Ramos (cell line): Measurements from ENCODE around the gene CTDSP1.

Experiments
- in situ Hi-C: fragments of 300-500 bp; cut with MboI; formaldehyde crosslinking; loops from one replicate; pipeline ENCODE4 v1.14.3; 2022; ENCODE audit warnings: low sequenced_read_pairs; ENCODE audit not compliant: unreplicated experiment

CTDSP1 gene

DNA sequence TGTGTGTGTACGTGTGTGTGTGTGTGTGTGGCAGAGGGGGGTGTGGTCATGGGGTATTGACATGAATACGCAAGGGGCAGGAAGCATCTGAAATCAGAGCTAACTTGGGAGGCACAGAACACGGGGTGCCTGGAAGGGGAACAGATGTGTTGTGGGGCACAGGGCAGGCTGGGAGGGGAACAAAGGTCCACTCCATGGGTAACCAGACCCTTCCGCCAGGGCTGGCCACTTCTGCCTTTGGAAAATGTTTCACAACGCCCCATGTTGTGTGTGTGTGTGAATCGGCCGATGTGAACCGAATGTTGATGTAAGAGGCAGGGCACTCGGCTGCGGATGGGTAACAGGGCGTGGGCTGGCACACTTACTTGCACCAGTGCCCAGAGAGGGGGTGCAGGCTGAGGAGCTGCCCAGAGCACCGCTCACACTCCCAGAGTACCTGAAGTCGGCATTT lies 17.7 kb upstream of the CTDSP1 start, which contains the start of gene SLC11A1:
SLC11A1 (plus strand) TSS at position 358 of the 451 bp plus-strand sequence. CDS start 96 bp downstream, outside the sequence.
- in situ Hi-C loops: no loop called here

DNA sequence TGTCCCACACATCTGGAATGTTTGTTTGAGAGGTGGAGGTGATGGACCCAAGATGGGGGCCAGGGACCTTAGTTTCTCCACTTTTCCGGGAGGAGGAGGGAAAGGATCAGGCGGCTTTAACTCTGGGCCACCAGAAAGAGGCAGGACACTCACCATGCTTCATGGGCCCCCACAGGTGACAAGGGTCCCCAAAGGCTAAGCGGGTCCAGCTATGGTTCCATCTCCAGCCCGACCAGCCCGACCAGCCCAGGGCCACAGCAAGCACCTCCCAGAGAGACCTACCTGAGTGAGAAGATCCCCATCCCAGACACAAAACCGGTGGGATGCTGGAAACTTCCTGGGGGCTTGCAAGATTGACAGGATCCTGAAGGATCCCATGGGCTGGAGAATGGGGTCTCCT lies 16.9 kb upstream of the CTDSP1 start:
- in situ Hi-C loops: no loop called here

DNA sequence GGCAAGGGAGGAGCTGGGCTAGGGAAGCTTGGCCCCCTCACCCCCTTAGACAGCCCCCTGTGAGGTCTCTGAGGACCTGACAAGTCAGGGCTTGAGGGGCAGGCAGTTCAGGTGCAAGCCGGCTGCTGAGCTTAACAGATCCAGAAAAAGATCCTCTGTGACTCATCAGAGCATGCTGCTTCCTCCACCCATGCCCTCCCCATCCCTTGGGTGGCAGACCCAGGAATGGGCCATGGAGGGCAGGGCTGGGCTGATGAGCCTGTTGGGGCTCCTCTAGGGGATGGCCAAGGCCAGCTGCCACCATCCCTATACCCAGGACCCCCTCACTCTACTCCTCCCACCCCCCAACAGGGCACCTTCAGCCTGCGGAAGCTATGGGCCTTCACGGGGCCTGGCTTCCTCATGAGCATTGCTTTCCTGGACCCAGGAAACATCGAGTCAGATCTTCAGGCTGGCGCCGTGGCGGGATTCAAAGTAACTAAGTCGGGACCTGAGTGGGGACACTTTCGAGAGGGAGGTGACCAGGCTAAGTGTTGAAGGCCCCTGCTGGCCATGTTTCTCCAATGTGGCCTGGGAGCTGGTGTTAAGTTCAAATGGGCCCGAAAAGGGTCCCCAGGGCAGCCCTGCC lies 15.7 kb upstream of the CTDSP1 start:
- in situ Hi-C loops: no loop called here

GRCh38 chr2:218384975-218385374 lies 14.7 kb upstream of the CTDSP1 start:
- in situ Hi-C loops: no loop called here

GRCh38 chr2:218386505-218387368 lies 12.9 kb upstream of the CTDSP1 start:
- in situ Hi-C loops: no loop called here

- in situ Hi-C loops: no loop called here
These were observed 12.1 kb upstream of the CTDSP1 start for GRCh38 chr2:218387369-218388194.

DNA sequence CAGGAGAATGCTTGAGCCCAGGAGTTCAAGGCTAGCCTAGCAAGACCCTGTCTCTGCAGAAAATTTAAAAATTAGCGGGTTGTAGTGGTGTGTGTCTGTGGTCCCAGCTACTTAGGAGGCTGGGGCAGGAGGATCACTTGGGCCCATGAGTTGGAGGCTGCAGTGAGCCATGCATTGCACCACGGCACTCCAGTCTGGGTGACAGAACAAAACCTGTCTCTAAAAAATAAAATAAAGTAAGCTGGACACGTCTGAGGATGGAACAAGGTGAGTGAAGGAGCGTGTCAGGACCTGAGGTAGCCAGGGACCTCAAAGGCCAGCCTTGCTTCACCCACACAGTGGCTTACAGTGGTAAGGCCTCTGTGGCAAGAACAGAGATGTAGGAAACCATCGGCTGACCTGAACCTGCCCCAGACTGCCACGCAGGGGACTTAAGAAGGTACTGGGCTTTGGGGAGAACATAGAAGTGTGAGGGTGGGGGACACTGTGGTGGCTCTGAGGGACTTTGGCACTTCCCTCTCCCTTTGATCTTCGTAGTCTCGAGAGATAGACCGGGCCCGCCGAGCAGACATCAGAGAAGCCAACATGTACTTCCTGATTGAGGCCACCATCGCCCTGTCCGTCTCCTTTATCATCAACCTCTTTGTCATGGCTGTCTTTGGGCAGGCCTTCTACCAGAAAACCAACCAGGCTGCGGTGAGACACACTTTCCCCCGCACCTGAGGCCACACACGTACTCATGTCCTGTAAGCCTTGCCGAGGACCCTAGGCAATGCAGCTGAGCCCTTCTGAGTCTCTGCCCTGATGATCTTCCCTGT lies 10.1 kb upstream of the CTDSP1 start:
- in situ Hi-C loops: no loop called here

DNA sequence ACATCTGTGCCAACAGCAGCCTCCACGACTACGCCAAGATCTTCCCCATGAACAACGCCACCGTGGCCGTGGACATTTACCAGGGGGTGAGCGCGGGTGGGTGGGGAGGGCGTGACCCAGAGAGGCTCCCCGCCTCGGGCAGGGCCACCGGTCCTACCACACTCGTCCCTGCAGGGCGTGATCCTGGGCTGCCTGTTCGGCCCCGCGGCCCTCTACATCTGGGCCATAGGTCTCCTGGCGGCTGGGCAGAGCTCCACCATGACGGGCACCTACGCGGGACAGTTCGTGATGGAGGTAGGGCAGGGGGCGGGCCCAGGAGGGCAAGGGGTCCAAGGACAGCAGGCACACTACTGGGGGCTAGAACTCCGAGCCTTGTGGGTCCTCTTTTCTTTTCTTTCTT lies 8.5 kb upstream of the CTDSP1 start:
- in situ Hi-C loops: no loop called here

GRCh38 chr2:218392459-218392858 lies 7.2 kb upstream of the CTDSP1 start:
- in situ Hi-C loops: no loop called here

- in situ Hi-C loops: no loop called here
These were observed 6.7 kb upstream of the CTDSP1 start for GRCh38 chr2:218392891-218393462.

GRCh38 chr2:218393750-218394290 lies 5.8 kb upstream of the CTDSP1 start:
- in situ Hi-C loops: no loop called here

DNA sequence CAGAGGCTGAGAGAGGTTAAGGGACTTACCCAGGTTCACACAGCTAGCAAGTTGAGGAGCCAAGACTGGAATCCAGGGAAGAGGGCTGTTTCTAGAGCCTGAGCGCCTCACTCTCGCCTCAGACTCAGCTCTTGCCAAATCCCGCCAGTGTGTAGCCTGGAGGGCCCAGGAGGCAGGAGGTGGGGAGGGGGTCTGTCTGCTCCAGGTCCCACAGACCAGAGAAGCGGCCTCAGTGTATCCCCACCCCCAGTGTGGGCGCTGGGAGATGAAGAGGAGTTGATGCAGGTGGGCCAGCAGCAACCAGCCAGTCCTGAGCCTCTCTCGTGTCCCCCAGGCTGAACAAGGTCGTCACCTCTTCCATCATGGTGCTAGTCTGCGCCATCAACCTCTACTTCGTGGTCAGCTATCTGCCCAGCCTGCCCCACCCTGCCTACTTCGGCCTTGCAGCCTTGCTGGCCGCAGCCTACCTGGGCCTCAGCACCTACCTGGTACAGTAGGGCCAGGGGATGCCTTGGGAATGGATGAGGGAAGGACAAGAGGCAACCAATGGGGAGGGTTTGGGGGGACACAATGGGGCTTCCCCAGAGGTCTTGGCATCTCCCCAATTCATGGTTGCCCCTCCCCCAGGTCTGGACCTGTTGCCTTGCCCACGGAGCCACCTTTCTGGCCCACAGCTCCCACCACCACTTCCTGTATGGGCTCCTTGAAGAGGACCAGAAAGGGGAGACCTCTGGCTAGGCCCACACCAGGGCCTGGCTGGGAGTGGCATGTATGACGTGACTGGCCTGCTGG lies 5.2 kb upstream of the CTDSP1 start:
- in situ Hi-C loops: loop anchor here (5.0 kb wide), 1 partner anchor 97 kb away; no protein-coding TSS in a partner anchor

- in situ Hi-C loops: loop anchor here (5.0 kb wide), 1 partner anchor 98 kb away; no protein-coding TSS in a partner anchor
These were observed 4.6 kb upstream of the CTDSP1 start for GRCh38 chr2:218395090-218395444.

DNA sequence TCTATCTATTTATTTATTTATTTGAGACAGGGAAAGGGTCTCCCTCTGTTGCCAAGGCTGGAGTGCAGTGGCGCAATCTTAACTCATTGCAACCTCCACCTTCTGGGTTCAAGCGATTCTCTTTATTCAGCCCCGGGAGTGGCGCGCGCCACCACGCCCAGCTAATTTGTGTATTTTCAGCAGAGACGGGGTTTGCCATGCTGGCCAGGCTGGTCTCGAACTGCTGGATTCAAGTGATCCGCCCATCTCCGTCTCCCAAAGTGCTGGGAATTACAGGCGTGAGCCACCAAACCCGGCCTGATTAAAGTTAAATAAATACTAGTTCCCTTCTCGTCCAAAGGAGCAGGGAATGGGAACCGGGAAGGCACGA lies 4.2 kb upstream of the CTDSP1 start:
- in situ Hi-C loops: loop anchor here (5.0 kb wide), 1 partner anchor 98 kb away; no protein-coding TSS in a partner anchor

GRCh38 chr2:218395826-218396687 lies 3.6 kb upstream of the CTDSP1 start:
- in situ Hi-C loops: loop anchor here (5.0 kb wide), 1 partner anchor 99 kb away; no protein-coding TSS in a partner anchor

DNA sequence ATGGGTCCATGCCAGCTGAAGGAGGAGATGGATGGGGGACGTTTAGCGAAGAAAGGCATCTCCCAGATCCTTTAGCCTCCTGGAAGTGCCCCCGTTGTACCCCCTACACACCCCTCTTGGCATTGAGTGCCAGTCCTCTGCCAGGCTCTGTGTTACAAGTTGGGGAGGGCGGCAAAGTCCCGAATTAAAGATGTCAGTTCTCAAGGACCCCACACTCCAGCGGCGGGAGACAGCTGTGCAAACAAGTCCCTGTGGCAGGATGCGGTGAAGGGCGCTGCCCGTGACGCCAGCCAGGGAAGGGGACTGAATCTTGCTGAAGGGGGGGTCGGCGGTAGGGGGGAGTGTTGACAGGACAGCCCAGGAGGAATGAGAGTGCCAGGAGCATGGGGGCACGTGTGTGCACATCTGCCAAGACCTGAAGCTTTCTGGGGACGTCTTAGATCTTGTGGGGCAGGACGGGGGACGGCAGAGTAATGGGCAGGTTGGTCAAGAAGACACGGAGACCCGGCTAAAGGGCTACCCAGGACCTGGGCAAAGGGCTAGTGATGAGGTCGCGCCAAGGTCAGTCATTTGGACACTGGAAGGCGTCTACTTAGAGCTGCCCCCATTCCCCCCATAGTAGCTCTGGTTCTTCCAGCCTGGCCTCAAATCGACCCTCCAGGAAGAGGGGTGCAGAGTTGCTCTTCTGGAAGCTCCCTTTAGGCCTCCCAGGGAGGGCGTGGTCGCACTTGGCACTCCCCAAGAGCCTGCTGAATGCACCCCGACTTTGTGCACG lies 2.8 kb upstream of the CTDSP1 start:
- in situ Hi-C loops: loop anchor here (5.0 kb wide), 1 partner anchor 100 kb away; no protein-coding TSS in a partner anchor

DNA sequence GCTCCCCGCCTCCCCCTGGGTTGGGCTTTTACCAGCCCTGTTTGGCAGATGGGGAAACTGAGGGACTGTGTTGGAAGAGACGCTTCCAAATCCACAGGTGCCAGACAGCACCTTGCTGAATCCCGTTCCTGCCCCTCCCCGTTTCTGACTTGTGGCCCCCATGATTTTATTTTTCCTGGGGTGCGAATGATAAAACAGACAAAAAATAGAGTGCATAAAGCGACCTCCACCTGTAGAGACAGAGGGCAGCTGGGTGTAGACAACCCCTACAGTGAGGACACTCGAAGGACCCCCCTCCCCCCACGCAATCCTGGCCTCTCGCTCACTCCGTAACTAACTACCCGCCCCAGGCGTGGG lies 2.2 kb upstream of the CTDSP1 start:
- in situ Hi-C loops: loop anchor here (5.0 kb wide), 1 partner anchor 100 kb away; no protein-coding TSS in a partner anchor
